ENCODE data around the gene STOML2.

Gene STOML2

GRCh38 chr9:35074141-35074540, 28.8 kb downstream of the STOML2 start:
- Mint-ChIP-seq H3K36me3 (peaks cover 49% of the 10 kb centered on the region), H3K4me1 (peaks cover 59% of the 10 kb centered on the region)

DNA sequence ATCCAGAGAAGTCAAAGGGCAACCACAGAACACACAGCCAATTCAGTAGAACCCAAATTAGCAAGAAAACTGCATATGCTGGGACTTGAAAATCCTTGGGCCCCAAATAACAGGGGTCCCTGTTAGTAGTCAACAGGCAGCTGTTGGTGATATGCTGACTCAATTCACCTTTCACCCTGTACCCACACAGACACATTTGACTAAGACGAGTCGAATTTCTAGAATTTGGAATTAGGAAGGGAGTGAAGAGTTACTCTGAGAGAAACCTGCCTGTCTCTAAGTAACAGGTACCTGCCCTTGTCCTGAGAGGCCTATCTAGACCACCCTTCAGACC, 29.7 kb downstream of the STOML2 start:
- CTCF ChIA-PET: no interaction called here
- no peaks in the 10 kb centered on the region for H3K27me3 Mint-ChIP-seq
- H3K4me1 Mint-ChIP-seq: peaks cover 61% of the 10 kb centered on the region
- DNase-seq: no peak
- peak overlapping the region; percentile 97 for H3K27ac Mint-ChIP-seq
- H3K9me3 Mint-ChIP-seq: no peaks in the 10 kb centered on the region
- H3K36me3 Mint-ChIP-seq: peaks cover 54% of the 10 kb centered on the region
- H3K4me3 Mint-ChIP-seq: no peak overlapping the region

More at GRCh38 chr9:35074141-35074540, 28.8 kb downstream of the STOML2 start:
- H3K27ac Mint-ChIP-seq: peak overlapping the region; percentile 37
- CTCF ChIA-PET: no interaction called here
- no peaks in the 10 kb centered on the region for H3K9me3 Mint-ChIP-seq
- H3K4me3 Mint-ChIP-seq: no peak overlapping the region
- H3K27me3 Mint-ChIP-seq: no peaks in the 10 kb centered on the region
- DNase-seq: no peak

- peak; percentile 99 for DNase-seq
- Mint-ChIP-seq H3K4me3 (peak within 1 kb of the TSS; percentile 90), H3K27me3 (no peaks in the 10 kb centered on the region), H3K27ac (peak within 1 kb of the TSS; percentile 97), H3K36me3 (peaks cover 58% of the 10 kb centered on the region), H3K4me1 (peaks cover 61% of the 10 kb centered on the region), H3K9me3 (no peaks in the 10 kb centered on the region)
- CTCF ChIA-PET: interaction anchor here (0.9 to 2.3 kb wide), 6 partner anchors 8 to 186 kb away, joined by 3 to 7 read pairs (median 4); partner anchors contain the start of gene PIGO
Observed at GRCh38 chr9:35072461-35073278, 30.3 kb downstream of the STOML2 start, which contains the start of gene VCP. VCP (minus strand) TSS chr9:35072625; CDS start chr9:35072353, 272 bp downstream.

GRCh38 chr9:35071814-35072460, 31.0 kb downstream of the STOML2 start:
- CTCF ChIA-PET: interaction anchor here (0.6 to 2.3 kb wide), 9 partner anchors 9 to 406 kb away, joined by 3 to 7 read pairs (median 4); partner anchors contain the start of gene PIGO
- Mint-ChIP-seq H3K27me3 (no peaks in the 10 kb centered on the region), H3K9me3 (no peaks in the 10 kb centered on the region), H3K4me3 (peak overlapping the region; percentile 90), H3K36me3 (peaks cover 58% of the 10 kb centered on the region), H3K4me1 (peaks cover 58% of the 10 kb centered on the region), H3K27ac (peak overlapping the region; percentile 97)
- DNase-seq: peak; percentile 79

DNA sequence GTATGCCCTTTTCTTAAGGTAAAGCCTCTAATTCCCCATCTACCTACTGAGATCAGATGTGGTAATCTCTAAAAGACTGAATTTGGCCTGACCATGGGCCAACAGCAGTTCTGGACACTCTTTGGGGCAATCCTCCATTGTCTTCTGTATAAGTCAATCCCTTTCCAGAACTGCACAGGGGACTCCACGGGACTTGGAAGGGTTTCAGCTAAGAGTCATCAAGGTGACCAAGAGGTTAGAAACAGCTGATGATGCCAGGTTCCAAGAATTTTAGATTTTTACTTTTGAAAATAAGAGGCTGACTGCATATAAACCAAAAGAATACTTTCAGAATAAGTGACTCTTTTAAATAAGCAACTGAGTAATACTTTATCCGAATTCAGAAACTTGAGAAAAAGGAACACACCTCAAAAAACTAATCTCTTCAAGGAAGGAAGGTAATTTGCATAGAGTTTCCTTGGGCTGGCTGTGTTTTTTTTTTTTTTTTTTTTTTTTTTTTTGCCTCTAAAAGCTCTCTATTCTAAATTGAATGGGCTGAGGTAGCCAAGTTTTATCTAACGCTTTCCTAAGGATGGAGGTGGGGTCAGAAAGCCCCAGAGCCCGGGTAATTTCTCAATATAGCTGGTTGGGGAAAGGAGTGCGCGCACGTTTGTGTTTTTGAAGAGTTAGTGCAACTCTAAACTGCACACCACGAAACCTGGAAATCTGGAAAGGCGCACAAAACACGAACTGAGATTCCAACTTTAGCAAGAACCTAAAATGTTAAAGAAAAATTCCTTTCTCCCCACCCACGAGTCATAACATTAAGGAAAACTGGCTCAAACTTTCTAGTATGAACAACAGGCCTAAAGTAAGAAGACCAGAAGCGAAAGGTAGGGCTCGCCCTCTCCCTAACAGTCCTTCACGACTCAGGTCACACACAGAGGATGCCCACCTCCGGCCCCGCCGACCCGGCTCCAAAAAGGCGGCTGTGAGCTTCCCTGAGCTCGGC, 31.8 kb downstream of the STOML2 start:
- H3K36me3 Mint-ChIP-seq: peaks cover 62% of the 10 kb centered on the region
- no peak for DNase-seq
- H3K9me3 Mint-ChIP-seq: no peaks in the 10 kb centered on the region
- H3K4me1 Mint-ChIP-seq: peaks cover 56% of the 10 kb centered on the region
- H3K4me3 Mint-ChIP-seq: peak overlapping the region; percentile 90
- H3K27me3 Mint-ChIP-seq: no peaks in the 10 kb centered on the region
- H3K27ac Mint-ChIP-seq: peak overlapping the region; percentile 97
- CTCF ChIA-PET: interaction anchor here (0.6 to 2.3 kb wide), 10 partner anchors 9 to 407 kb away, joined by 3 to 7 read pairs (median 4); partner anchors contain the start of gene PIGO

- DNase-seq: no peak
- CTCF ChIA-PET: no interaction called here
- H3K36me3 Mint-ChIP-seq: peaks cover 58% of the 10 kb centered on the region
- H3K27ac Mint-ChIP-seq: peak overlapping the region; percentile 69
- no peaks in the 10 kb centered on the region for H3K9me3 Mint-ChIP-seq
- peaks cover 48% of the 10 kb centered on the region for H3K4me1 Mint-ChIP-seq
- no peaks in the 10 kb centered on the region for H3K27me3 Mint-ChIP-seq
- no peak overlapping the region for H3K4me3 Mint-ChIP-seq
Observed at GRCh38 chr9:35069020-35069419, 33.9 kb downstream of the STOML2 start.

- Mint-ChIP-seq H3K36me3 (peaks cover 70% of the 10 kb centered on the region), H3K9me3 (no peaks in the 10 kb centered on the region), H3K27me3 (no peaks in the 10 kb centered on the region), H3K4me1 (peaks cover 37% of the 10 kb centered on the region), H3K4me3 (no peak overlapping the region), H3K27ac (no peak overlapping the region)
- CTCF ChIA-PET: no interaction called here
- DNase-seq: no peak
Observed at GRCh38 chr9:35067056-35067455, 35.9 kb downstream of the STOML2 start.

- CTCF ChIA-PET: interaction anchor here (1.0 to 1.6 kb wide), 2 partner anchors 9 to 161 kb away, joined by 3 to 4 read pairs; no protein-coding TSS in a partner anchor
- H3K36me3 Mint-ChIP-seq: peaks cover 81% of the 10 kb centered on the region
- no peak overlapping the region for H3K4me3 Mint-ChIP-seq
- no peaks in the 10 kb centered on the region for H3K4me1 Mint-ChIP-seq
- no peak for DNase-seq
- no peak overlapping the region for H3K27ac Mint-ChIP-seq
- H3K9me3 Mint-ChIP-seq: no peaks in the 10 kb centered on the region
- H3K27me3 Mint-ChIP-seq: no peaks in the 10 kb centered on the region
Observed at GRCh38 chr9:35060548-35061207, 42.3 kb downstream of the STOML2 start.

DNA sequence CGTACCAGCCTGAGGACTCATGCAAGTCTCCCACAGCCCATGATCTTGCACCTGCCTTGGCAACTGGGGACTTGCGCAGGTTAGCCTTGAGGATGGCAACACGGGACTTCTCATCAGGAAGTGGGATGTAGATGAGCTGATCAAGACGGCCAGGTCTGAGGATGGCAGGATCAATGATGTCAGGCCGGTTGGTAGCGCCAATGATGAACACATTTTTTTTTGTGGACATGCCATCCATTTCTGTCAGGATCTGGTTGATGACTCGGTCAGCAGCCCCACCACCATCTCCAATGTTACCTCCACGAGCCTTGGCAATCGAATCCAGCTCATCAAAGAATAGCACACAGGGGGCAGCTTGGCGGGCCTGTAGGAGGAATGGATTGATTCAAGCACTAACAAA, 43.5 kb downstream of the STOML2 start:
- H3K4me3 Mint-ChIP-seq: no peak overlapping the region
- no peak for DNase-seq
- H3K4me1 Mint-ChIP-seq: no peaks in the 10 kb centered on the region
- CTCF ChIA-PET: interaction anchor here (1.6 kb wide), 1 partner anchor 8 kb away, joined by 4 read pairs; no protein-coding TSS in a partner anchor
- H3K9me3 Mint-ChIP-seq: no peaks in the 10 kb centered on the region
- no peaks in the 10 kb centered on the region for H3K27me3 Mint-ChIP-seq
- H3K36me3 Mint-ChIP-seq: peaks cover 81% of the 10 kb centered on the region
- peak overlapping the region; percentile 15 for H3K27ac Mint-ChIP-seq

DNA sequence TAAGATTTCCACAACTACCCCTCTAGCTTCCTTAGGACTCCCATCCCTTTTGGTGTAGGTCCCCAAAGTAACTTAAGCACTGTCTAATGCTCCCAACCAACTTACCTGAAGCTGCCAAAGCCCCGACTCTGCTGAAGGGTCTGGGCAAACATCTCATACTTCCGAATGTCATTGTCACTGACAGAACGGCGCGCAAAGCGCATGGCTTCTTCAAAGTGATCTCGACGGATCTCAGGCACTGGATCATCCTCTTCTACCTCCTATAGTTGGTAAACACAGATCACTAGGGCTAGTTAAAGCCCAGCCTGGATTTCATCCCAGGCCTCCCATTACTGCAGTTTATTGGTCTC, 45.7 kb downstream of the STOML2 start:
- CTCF ChIA-PET: interaction anchor here (0.7 kb wide), 1 partner anchor 14 kb away, joined by 3 read pairs; no protein-coding TSS in a partner anchor
- Mint-ChIP-seq H3K27me3 (no peaks in the 10 kb centered on the region), H3K9me3 (no peaks in the 10 kb centered on the region), H3K36me3 (peaks cover 75% of the 10 kb centered on the region), H3K27ac (no peak overlapping the region), H3K4me1 (no peaks in the 10 kb centered on the region), H3K4me3 (no peak overlapping the region)
- no peak for DNase-seq

DNA sequence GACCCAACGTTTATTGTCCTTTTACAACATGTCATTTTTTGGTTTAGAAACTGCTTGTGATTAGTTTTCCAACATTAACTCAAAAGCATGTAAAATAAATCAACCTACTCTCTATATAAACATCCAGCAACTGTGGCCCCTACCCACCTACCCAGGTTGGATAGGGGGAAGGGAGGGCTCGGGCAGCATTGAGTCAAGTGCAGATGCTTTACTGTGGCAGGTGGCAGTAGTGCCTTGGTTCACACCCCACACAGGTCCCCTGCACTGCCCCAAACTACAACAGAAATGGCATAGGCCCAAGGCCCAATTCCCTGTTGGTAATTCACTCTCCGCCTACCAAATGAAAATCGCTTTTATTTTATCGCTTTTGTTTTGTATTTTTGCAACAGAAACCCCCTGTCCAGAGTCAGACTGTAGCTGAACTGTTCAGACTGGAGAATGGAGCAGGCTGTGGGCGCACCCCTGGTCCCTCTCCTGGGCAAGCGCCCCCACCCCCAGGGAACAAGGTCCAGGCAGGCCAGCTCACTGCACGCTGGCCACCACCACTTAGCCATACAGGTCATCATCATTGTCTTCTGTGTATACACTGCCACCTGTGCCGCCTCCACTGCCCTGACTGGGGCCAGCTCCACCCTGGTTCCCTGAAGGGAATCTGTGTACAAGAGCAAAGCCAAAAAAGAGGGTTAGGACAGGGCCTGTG, 46.2 kb downstream of the STOML2 start:
- H3K36me3 Mint-ChIP-seq: peaks cover 71% of the 10 kb centered on the region
- no peaks in the 10 kb centered on the region for H3K9me3 Mint-ChIP-seq
- CTCF ChIA-PET: interaction anchor here (0.7 to 1.3 kb wide), 2 partner anchors 15 to 157 kb away, joined by 3 to 4 read pairs; no protein-coding TSS in a partner anchor
- no peak for DNase-seq
- no peak overlapping the region for H3K4me3 Mint-ChIP-seq
- H3K4me1 Mint-ChIP-seq: no peaks in the 10 kb centered on the region
- no peak overlapping the region for H3K27ac Mint-ChIP-seq
- no peaks in the 10 kb centered on the region for H3K27me3 Mint-ChIP-seq

DNA sequence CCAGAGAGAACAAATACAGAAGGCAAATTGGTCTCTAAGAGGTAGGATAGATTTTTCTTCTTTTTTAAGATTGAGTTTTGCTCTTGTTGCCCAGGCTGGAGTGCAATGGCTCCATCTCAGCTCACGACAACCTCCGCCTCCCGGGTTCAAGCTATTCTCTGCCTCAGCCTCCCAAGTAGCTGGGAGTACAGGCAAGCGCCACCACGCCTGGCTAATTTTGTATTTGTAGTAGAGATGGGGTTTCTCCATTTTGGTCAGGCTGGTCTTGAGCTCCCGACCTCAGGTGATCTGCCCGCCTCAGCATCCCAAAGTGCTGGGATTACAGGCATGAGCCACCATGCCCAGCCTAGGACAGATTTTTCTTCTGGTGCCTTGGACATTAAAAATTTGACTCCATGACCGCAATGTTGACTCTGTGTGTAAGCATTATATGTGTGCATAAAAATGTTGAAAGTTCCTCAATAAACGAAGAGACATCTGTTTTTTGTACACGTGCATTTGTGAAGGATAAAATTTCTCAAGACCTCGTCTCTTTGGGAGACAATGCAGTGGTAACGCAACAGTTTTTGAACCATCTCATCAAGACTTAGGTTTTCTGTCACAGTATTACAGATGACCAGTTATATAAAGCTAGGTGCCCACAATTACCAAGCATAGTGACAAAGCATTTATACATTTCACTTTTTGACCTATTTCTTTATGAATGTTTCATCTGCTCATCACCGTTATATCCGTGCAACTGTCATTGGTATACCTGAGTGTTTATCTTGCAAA, 47.9 kb downstream of the STOML2 start:
- CTCF ChIA-PET: interaction anchor here (0.6 kb wide), 1 partner anchor 27 kb away, joined by 3 read pairs; no protein-coding TSS in a partner anchor
- no peak for DNase-seq
- Mint-ChIP-seq H3K27ac (peak overlapping the region; percentile 55), H3K36me3 (peaks cover 61% of the 10 kb centered on the region), H3K4me3 (no peak overlapping the region), H3K9me3 (no peaks in the 10 kb centered on the region), H3K27me3 (no peaks in the 10 kb centered on the region), H3K4me1 (no peaks in the 10 kb centered on the region)

Data from activated naive CD4-positive, alpha-beta T cell treated with anti-CD3 and anti-CD28 coated beads, Interleukin-2, amount 10 ng/mL, durations not matched to agents 7 days and 5 days (primary cell).